Measurements from ENCODE around the gene CMC2. TPM values are rescaled to one million over a fixed set of nuclear protein-coding genes. Genes with fewer than 3 reads are reported as not detected.

CMC2 gene
- total RNA-seq, 2 donors from 2014 or later, result 20.5 to 61.7 TPM

Other genes starting within 250 kb of the CMC2 start
- gene CDYL2, start 202.3 kb downstream of the CMC2 start, total RNA-seq, result 10 to 100 TPM in 1 of 2 donors, 1 to 10 TPM in 1; 4.6 to 20.4 TPM
- 10 to 100 TPM in 1 of 2 donors, 1 to 10 TPM in 1; 7.8 to 48.1 TPM for gene CENPN, start 329 bp upstream of the CMC2 start, total RNA-seq
- gene ATMIN, start 29.0 kb upstream of the CMC2 start, total RNA-seq, result 10 to 100 TPM; 32.0 to 32.5 TPM
- 1 to 10 TPM in 1 of 2 donors, under 1 TPM in 1; 0.54 to 1.3 TPM for gene C16orf46, start 70.4 kb upstream of the CMC2 start, total RNA-seq
- 10 to 100 TPM; 10.6 to 13.6 TPM for gene GCSH, start 89.5 kb upstream of the CMC2 start, total RNA-seq
- gene BCO1, start 231.8 kb upstream of the CMC2 start, total RNA-seq, result not detected

Measured in thoracic aorta (tissue), 2 donors.